ENCODE measurements around the gene SAXO2.

- TF ChIP-seq RAD21 (conservative IDR thresholded peaks at IDR 0.05) (no peak), CTCF (IDR thresholded peaks at IDR 0.05; ENCODE audit: poor library complexity, severe bottlenecking) (no peak), TAF1 (IDR thresholded peaks at IDR 0.05; ENCODE audit: low read depth) (no peak), REST (IDR thresholded peaks at IDR 0.05; ENCODE audit: borderline replicate concordance) (no peak)
These were observed 22.8 kb upstream of the SAXO2 start for GRCh38 chr15:82239685-82240391.

Data from neural cell (in vitro differentiated cells).